Measurements from ENCODE around the gene NRROS. TPM values are rescaled to one million over a fixed set of nuclear protein-coding genes. Genes with fewer than 3 reads are reported as not detected.
A peak's percentile ranks its signal among the peaks of the same experiment; 100 is the strongest.

NRROS gene
- total RNA-seq, 2 donors from 2014 or later, result 17.2 to 27.7 TPM

DNA sequence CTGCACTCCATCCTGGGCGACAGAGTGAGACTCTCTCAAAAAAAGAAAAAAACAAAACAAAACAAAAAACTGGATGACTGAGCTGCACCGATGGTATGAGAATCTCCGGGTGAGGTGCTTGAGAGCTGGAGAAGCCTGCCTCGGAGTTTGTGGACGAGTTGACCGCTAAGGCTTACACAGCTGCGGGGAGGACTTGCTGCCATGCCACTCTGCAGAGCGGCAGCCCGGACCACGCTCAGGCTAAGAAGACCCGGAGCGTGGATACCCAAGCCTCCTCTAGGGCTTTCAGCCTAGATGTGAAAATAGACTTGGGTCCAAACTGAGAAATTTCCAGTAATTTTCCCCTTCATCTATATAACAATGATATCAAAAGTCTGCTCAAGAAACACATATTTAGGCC is 16.0 kb downstream of the NRROS start:
- no peaks in the 10 kb centered on the region for H3K9me3 Mint-ChIP-seq
- peaks cover 0 to under 1% of the 10 kb centered on the region in 2 donors for H3K36me3 Mint-ChIP-seq
- no peak for DNase-seq (ENCODE audit: low spot score in 2 of 2)
- ATAC-seq, result no peak
- no peak overlapping the region for H3K27ac Mint-ChIP-seq

GRCh38 chr3:196656213-196656612 is 16.7 kb downstream of the NRROS start:
- peaks cover 0 to 5% of the 10 kb centered on the region in 2 donors for H3K36me3 Mint-ChIP-seq
- no peak for DNase-seq (ENCODE audit: low spot score in 2 of 2)
- ATAC-seq, result no peak
- no peaks in the 10 kb centered on the region for H3K9me3 Mint-ChIP-seq
- no peak overlapping the region for H3K27ac Mint-ChIP-seq

DNA sequence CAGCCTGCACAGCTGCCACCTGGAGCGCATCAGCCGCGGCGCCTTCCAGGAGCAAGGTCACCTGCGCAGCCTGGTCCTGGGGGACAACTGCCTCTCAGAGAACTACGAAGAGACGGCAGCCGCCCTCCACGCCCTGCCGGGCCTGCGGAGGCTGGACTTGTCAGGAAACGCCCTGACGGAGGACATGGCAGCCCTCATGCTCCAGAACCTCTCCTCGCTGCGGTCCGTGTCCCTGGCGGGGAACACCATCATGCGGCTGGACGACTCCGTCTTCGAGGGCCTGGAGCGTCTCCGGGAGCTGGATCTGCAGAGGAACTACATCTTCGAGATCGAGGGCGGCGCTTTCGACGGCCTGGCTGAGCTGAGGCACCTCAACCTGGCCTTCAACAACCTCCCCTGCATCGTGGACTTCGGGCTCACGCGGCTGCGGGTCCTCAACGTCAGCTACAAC is 20.4 kb downstream of the NRROS start:
- no peak for DNase-seq (ENCODE audit: low spot score in 2 of 2)
- H3K36me3 Mint-ChIP-seq, result peaks cover 0 to 5% of the 10 kb centered on the region in 2 donors
- no peak overlapping the region for H3K27ac Mint-ChIP-seq
- ATAC-seq, result no peak
- no peaks in the 10 kb centered on the region for H3K9me3 Mint-ChIP-seq

DNA sequence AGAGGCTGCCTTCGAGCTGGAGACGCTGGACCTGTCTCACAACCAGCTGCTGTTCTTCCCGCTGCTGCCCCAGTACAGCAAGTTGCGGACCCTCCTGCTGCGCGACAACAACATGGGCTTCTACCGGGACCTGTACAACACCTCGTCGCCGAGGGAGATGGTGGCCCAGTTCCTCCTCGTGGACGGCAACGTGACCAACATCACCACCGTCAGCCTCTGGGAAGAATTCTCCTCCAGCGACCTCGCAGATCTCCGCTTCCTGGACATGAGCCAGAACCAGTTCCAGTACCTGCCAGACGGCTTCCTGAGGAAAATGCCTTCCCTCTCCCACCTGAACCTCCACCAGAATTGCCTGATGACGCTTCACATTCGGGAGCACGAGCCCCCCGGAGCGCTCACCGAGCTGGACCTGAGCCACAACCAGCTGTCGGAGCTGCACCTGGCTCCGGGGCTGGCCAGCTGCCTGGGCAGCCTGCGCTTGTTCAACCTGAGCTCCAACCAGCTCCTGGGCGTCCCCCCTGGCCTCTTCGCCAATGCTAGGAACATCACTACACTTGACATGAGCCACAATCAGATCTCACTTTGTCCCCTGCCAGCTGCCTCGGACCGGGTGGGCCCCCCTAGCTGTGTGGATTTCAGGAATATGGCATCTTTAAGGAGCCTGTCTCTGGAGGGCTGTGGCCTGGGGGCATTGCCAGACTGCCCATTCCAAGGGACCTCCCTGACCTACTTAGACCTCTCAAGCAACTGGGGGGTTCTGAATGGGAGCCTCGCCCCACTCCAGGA is 21.1 kb downstream of the NRROS start:
- Mint-ChIP-seq H3K27ac (peak overlapping the region in 1 of 2 donors; percentile 39), H3K36me3 (peaks cover 0 to 5% of the 10 kb centered on the region in 2 donors), H3K9me3 (no peaks in the 10 kb centered on the region)
- no peak for ATAC-seq
- DNase-seq (ENCODE audit: low spot score in 2 of 2), result no peak

DNA sequence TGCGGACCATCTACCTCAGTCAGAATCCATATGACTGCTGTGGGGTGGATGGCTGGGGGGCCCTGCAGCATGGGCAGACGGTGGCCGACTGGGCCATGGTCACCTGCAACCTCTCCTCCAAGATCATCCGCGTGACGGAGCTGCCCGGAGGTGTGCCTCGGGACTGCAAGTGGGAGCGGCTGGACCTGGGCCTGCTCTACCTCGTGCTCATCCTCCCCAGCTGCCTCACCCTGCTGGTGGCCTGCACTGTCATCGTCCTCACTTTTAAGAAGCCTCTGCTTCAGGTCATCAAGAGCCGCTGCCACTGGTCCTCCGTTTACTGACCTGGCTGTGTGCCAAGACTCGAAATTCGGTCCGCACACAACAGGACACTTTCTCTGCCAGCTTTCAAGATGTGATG is 21.9 kb downstream of the NRROS start:
- Mint-ChIP-seq H3K9me3 (no peaks in the 10 kb centered on the region), H3K27ac (peak overlapping the region in 1 of 2 donors; percentile 39), H3K36me3 (peaks cover 0 to 5% of the 10 kb centered on the region in 2 donors)
- ATAC-seq (no peak), DNase-seq (ENCODE audit: low spot score in 2 of 2) (no peak)

- ATAC-seq (no peak), DNase-seq (ENCODE audit: low spot score in 2 of 2) (no peak)
- Mint-ChIP-seq H3K36me3 (peaks cover 0 to 5% of the 10 kb centered on the region in 2 donors), H3K27ac (no peak overlapping the region), H3K9me3 (no peaks in the 10 kb centered on the region)
These were observed 22.5 kb downstream of the NRROS start for GRCh38 chr3:196662033-196662432.

GRCh38 chr3:196662711-196663571 is 23.4 kb downstream of the NRROS start:
- no peaks in the 10 kb centered on the region for H3K9me3 Mint-ChIP-seq
- DNase-seq (ENCODE audit: low spot score in 2 of 2) (no peak), ATAC-seq (no peak)
- H3K27ac Mint-ChIP-seq, result no peak overlapping the region
- H3K36me3 Mint-ChIP-seq, result peaks cover 0 to 5% of the 10 kb centered on the region in 2 donors

DNA sequence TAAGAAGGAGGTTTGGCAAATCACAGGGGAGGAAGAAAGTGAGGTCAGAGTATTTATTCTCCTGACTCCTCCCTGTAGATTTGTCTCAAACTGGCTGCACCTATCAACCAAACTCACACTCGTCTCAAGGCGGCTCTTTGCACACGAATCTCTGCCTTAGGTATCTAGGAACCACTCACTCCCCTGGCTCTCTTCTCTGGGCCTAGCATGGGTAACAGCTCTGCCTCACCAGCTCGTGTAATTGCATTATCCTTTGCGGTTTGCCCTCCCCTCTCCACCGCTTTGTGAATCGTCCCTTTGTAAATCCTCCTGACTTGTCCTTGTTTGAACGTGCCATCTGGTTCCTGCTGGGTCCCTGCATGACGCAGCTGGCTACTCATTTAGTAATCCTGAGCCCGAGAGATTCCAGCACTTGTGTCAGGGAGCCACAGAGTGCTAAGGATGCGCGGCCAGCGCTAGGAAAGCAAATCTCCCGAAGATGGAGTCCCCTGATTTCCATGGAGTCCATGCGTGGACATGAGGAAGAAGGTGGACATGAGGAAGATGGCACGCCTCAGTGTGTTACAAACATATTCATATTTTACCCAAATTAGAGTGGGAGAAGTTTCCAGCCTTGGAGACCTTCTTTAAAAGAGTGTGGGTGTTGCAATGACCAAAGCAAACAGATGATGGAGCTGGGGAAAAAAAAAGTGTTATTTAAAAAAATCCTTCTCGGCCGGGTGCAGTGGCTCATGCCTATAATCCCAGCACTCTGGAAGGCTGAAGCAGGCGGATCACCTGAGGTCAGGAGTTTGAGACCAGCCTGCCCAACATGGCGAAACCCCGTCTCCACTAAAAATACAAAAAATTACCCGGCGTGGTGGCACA is 26.7 kb downstream of the NRROS start:
- Mint-ChIP-seq H3K9me3 (no peaks in the 10 kb centered on the region), H3K36me3 (peaks cover 0 to 5% of the 10 kb centered on the region in 2 donors), H3K27ac (no peak overlapping the region)
- ATAC-seq (no peak), DNase-seq (ENCODE audit: low spot score in 2 of 2) (no peak)

DNA sequence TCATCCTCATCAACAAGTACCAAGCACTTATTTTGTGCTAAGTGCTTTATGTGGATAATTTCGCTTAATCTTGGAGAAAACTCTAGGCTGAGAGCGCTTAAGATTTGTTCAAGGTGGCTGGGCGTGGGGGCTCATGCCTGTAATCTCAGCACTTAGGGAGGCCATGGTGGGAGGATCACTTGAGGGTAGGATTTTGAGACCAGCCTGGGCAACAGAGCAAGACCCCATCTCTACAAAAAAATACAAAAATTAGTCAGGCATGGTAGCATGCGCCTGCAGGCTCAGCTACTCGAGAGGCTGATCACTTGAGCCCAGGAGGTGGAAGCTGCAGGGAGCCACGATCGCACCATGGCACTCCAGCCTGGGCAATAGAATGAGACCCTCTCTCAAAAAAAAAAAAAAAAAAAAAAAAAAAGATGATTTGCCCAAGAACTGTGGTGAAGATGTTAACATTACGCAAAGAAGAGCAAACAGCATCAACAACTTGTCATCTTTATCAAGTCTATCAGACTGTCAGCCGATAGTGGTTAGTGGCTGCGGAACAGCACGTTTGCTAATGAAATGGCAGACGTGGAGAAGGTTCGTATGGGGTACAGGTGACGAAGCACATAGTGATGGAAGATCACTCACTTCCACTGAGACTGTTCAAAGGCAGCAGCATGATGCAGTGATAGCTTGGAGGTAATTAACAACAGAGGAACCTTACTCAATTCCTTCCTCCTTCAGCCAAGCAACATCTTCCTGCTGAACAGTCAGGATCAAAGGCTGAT is 27.7 kb downstream of the NRROS start:
- ATAC-seq (no peak), DNase-seq (ENCODE audit: low spot score in 2 of 2) (no peak)
- H3K27ac Mint-ChIP-seq, result no peak overlapping the region
- no peaks in the 10 kb centered on the region for H3K9me3 Mint-ChIP-seq
- peaks cover 0 to 5% of the 10 kb centered on the region in 2 donors for H3K36me3 Mint-ChIP-seq

- peak overlapping the region; percentile 13 to 81 for H3K27ac Mint-ChIP-seq
- ATAC-seq (no peak), DNase-seq (ENCODE audit: low spot score in 2 of 2) (no peak)
- H3K36me3 Mint-ChIP-seq, result peaks cover 0 to 5% of the 10 kb centered on the region in 2 donors
- no peaks in the 10 kb centered on the region for H3K9me3 Mint-ChIP-seq
These were observed 30.8 kb downstream of the NRROS start for GRCh38 chr3:196670339-196670738.

- Mint-ChIP-seq H3K36me3 (peaks cover 0 to 5% of the 10 kb centered on the region in 2 donors), H3K27ac (no peak overlapping the region), H3K9me3 (no peaks in the 10 kb centered on the region)
- ATAC-seq (no peak), DNase-seq (ENCODE audit: low spot score in 2 of 2) (no peak)
These were observed 34.1 kb downstream of the NRROS start for GRCh38 chr3:196673632-196674031.

DNA sequence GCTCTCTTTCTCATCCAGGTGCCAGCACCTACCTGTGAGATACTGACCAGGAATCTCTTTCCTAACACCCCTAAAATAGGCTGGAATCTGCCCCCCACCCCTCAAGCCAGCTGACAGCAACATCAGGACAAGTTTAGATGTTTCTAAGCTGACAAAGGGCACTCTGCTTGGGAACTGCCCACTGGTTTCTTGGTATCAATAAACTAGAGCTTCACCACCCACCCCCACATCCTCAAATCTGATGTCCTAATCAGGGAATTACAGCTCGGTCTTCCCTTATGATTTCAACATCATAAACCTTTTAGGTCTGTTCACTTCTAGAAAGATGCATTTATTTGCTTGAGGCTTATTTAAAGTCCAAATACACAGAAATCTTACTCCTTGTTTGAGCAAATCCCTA is 37.9 kb downstream of the NRROS start:
- no peak overlapping the region for H3K27ac Mint-ChIP-seq

GRCh38 chr3:196677931-196678330 is 38.4 kb downstream of the NRROS start:
- Mint-ChIP-seq H3K27ac (peak overlapping the region in 1 of 2 donors; percentile 1), H3K36me3 (peaks cover 2 to 6% of the 10 kb centered on the region in 2 donors), H3K9me3 (no peaks in the 10 kb centered on the region)
- DNase-seq (ENCODE audit: low spot score in 2 of 2), result no peak
- ATAC-seq, result peak in 1 of 2 donors; percentile 40

More for the DNA sequence above, 37.9 kb downstream of the NRROS start:
- DNase-seq (ENCODE audit: low spot score in 2 of 2) (no peak), ATAC-seq (no peak)
- no peaks in the 10 kb centered on the region for H3K9me3 Mint-ChIP-seq
- peaks cover 0 to 6% of the 10 kb centered on the region in 2 donors for H3K36me3 Mint-ChIP-seq

GRCh38 chr3:196684548-196685407 is 45.3 kb downstream of the NRROS start:
- Mint-ChIP-seq H3K36me3 (peaks cover 4 to 6% of the 10 kb centered on the region in 2 donors), H3K27ac (peak overlapping the region in 1 of 2 donors; percentile 21), H3K9me3 (no peaks in the 10 kb centered on the region)
- ATAC-seq (peak; percentile 89 to 98), DNase-seq (ENCODE audit: low spot score in 2 of 2) (peak; percentile 72 to 74)

DNA sequence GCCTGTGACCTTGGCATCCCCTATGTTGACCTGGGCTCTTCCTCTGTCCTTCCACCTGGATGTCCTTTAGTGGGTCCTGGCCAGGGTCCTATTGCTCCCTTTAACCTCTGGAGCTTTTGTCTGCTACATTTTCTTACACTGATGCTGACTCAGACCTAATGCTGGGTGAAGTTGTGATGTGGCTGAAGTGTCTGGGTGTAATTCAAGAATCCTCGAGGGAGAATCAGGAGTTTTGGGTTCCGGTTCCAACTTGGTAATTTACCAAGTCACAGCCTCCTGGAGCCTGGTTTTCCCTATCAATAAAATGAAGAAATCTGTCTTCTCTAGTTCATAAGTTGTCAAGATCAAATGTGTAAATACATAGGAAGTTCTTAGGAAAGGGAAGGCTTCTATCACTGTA is 46.9 kb downstream of the NRROS start:
- Mint-ChIP-seq H3K9me3 (no peaks in the 10 kb centered on the region), H3K36me3 (peaks cover 4 to 6% of the 10 kb centered on the region in 2 donors)
- ATAC-seq, result no peak

More for the DNA sequence above, 46.9 kb downstream of the NRROS start:
- no peak for DNase-seq (ENCODE audit: low spot score in 2 of 2)
- peak overlapping the region in 1 of 2 donors; percentile 26 for H3K27ac Mint-ChIP-seq
